Thyroid gland (tissue), 4 donors: ENCODE results near the gene JAG1.
A peak's percentile ranks its signal among the peaks of the same experiment; 100 is the strongest.

Experiments used
- CTCF ChIP-seq, 6 experiments: fragments of 200-600 bp in 3 of 6; fragments of 450-650 bp in 3 of 6; sonication (generic) in 3 of 6; IDR thresholded peaks; one replicate each; pipeline ENCODE4 v1.5.1; 2016 to 2019; ENCODE audit warnings: antibody characterized with exemption in 6 of 6, mild to moderate bottlenecking in 2 of 6, inconsistent platforms in 1 of 6, moderate library complexity in 1 of 6
- POLR2A ChIP-seq, 2 donors: fragments of 450-650 bp; IDR thresholded peaks; one replicate each; pipeline ENCODE4 v1.6.1; 2017; ENCODE audit warnings: antibody characterized with exemption in 2 of 2, mild to moderate bottlenecking in 2 of 2, moderate library complexity in 1 of 2

GRCh38 chr20:10672624-10673127 is 1.1 kb downstream of the JAG1 start:
- peak in 1 of 2 donors; percentile 36 for TF ChIP-seq POLR2A (IDR thresholded peaks at IDR 0.05)
- TF ChIP-seq CTCF (IDR thresholded peaks at IDR 0.05): no peak
